PFSK-1 (cell line): Measurements from ENCODE around the gene NPHS2.

Experiments
- FOXP2 ChIP-seq: optimal IDR thresholded peaks from 2 replicates; pipeline ENCODE3; 2011; ENCODE audit warnings: borderline replicate concordance, control low read depth, inconsistent platforms; ENCODE audit not compliant: insufficient read depth; ENCODE audit errors: extremely low read length, extremely low read depth
- POLR2AphosphoS5 ChIP-seq: IDR thresholded peaks from 2 replicates; pipeline ENCODE4 v1.6.1; 2012; ENCODE audit warnings: low read depth, mild to moderate bottlenecking, control low read depth, low read length, moderate library complexity
- SIN3A ChIP-seq: IDR thresholded peaks from 2 replicates; pipeline ENCODE4 v1.6.1; 2012; ENCODE audit warnings: mild to moderate bottlenecking, low read length, moderate library complexity, borderline replicate concordance; ENCODE audit not compliant: insufficient read depth
- TAF1 ChIP-seq: IDR thresholded peaks from 2 replicates; pipeline ENCODE4 v1.6.1; 2012; ENCODE audit warnings: low read length, control low read depth, borderline replicate concordance; ENCODE audit not compliant: insufficient read depth
- TF ChIP-seq, protein P1 (sequence below), 2 experiments: IDR thresholded peaks; 2 replicates each; pipeline versions ENCODE4 v1.6.1 to v1.8.0; 2011 to 2012; ENCODE audit warnings: low read depth in 2 of 2, low read length in 2 of 2, control low read depth in 1 of 2, inconsistent platforms in 1 of 2, mild to moderate bottlenecking in 1 of 2, moderate library complexity in 1 of 2; ENCODE audit not compliant: insufficient read depth in 1 of 2

Gene NPHS2

DNA sequence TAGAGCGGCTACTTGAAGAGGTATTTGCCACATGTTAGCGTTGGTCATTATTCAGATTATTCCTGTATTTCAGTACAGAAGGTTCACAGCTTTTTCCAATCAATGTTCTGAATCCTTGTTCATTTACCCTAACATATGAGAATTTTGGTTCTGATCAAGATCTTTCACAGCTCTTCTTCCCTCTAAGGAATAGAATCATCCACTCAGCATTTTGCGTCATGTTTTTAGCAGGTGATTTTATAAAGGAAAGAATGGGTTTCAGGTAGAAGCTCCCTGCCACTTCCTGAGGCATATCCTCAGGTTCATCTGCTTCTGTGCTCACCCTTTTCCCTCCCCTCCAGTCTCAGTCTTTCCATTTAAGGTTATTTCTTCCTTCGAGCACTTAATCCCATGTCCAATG lies 66.4 kb downstream of the NPHS2 start:
- TF ChIP-seq POLR2AphosphoS5, result no peak
- TF ChIP-seq, protein P1, sequence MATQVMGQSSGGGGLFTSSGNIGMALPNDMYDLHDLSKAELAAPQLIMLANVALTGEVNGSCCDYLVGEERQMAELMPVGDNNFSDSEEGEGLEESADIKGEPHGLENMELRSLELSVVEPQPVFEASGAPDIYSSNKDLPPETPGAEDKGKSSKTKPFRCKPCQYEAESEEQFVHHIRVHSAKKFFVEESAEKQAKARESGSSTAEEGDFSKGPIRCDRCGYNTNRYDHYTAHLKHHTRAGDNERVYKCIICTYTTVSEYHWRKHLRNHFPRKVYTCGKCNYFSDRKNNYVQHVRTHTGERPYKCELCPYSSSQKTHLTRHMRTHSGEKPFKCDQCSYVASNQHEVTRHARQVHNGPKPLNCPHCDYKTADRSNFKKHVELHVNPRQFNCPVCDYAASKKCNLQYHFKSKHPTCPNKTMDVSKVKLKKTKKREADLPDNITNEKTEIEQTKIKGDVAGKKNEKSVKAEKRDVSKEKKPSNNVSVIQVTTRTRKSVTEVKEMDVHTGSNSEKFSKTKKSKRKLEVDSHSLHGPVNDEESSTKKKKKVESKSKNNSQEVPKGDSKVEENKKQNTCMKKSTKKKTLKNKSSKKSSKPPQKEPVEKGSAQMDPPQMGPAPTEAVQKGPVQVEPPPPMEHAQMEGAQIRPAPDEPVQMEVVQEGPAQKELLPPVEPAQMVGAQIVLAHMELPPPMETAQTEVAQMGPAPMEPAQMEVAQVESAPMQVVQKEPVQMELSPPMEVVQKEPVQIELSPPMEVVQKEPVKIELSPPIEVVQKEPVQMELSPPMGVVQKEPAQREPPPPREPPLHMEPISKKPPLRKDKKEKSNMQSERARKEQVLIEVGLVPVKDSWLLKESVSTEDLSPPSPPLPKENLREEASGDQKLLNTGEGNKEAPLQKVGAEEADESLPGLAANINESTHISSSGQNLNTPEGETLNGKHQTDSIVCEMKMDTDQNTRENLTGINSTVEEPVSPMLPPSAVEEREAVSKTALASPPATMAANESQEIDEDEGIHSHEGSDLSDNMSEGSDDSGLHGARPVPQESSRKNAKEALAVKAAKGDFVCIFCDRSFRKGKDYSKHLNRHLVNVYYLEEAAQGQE (IDR thresholded peaks at IDR 0.05; ENCODE audit: insufficient read depth in 1 of 2, low read depth in 2 of 2, low read length in 2 of 2), result no peak
- no peak for TF ChIP-seq TAF1
- TF ChIP-seq FOXP2, result no peak
- TF ChIP-seq SIN3A, result no peak

DNA sequence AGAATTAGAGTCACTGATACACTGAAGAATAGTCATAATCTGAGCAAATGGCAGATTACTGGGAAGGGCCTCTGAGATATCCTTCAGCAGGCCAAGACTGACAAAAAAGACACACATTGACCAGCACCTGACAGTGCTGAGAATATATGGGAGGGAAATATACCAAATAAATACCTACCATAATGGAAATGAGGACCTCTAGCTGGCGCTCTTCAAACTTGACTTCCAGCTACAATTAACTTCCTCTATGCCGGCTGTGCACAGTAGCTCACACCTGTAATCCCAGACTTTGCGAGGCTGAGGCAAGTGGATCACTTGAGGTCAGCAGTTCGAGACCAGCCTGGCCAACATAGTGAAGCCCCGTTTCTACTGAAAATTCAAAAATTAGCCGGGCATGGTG lies 69.5 kb downstream of the NPHS2 start:
- no peak for TF ChIP-seq POLR2AphosphoS5
- TF ChIP-seq, protein P1 (IDR thresholded peaks at IDR 0.05; ENCODE audit: insufficient read depth in 1 of 2, low read depth in 2 of 2, low read length in 2 of 2), result no peak
- TF ChIP-seq SIN3A, result no peak
- TF ChIP-seq TAF1, result no peak
- no peak for TF ChIP-seq FOXP2
